A549 (cell line): ENCODE results near the gene OCA2. TPM values are rescaled to one million over a fixed set of nuclear protein-coding genes. Genes with fewer than 3 reads are reported as not detected.

Experiments used
- ATAC-seq, 2 experiments: fragments of 200-7000 bp in 1 of 2; fragments of >200 bp in 1 of 2; cut with Nextera tagmentation in 1 of 2; cut with Tn5 transposase in 1 of 2; 3 replicates each; pipeline versions ENCODE4 v1.8.0 to v1.9.1; 2018 to 2020; ENCODE audit warnings: mild to moderate bottlenecking in 1 of 2, moderate library complexity in 1 of 2
- CTCF ChIA-PET: fragments of 300-600 bp; sonication (Branson Sonifier 250); formaldehyde crosslinking; extraction: SDS; loops from one replicate; lab custom pipeline; 2021; ENCODE audit warnings: antibody characterized with exemption, inconsistent platforms; lab: Yijun Ruan, JAX
- POLR2A ChIA-PET: fragments of 350-600 bp; formaldehyde crosslinking; extraction: SDS; loops from one replicate; lab custom pipeline; 2021; ENCODE audit warnings: antibody characterized with exemption, inconsistent platforms; lab: Yijun Ruan, JAX
- DNase-seq, 2 experiments: peaks; one replicate each; pipeline versions ENCODE4 v3.0.0 to v3.0.0-alpha.2; 2011 to 2016; ENCODE audit warnings: low read depth in 1 of 2, low spot score in 1 of 2
- FAIRE-seq: peaks from 2 replicates; lab custom pipeline; 2011; peaks lifted over from hg19 to GRCh38; lab: Jason Lieb, UNC
- H3K27ac ChIP-seq, 2 experiments: fragments of >200 bp; sonication (Bioruptor Twin); formaldehyde crosslinking; 3 replicates each; pipeline ENCODE4 v1.5.1; 2016 to 2017
- H3K4me1 ChIP-seq: fragments of >200 bp; sonication (Bioruptor Twin); formaldehyde crosslinking; 3 replicates; pipeline ENCODE4 v1.6.1; 2016
- H3K4me2 ChIP-seq: fragments of >200 bp; sonication (Bioruptor Twin); formaldehyde crosslinking; 3 replicates; pipeline ENCODE4 v1.6.1; 2016
- H3K4me3 ChIP-seq: fragments of >200 bp; sonication (Bioruptor Twin); formaldehyde crosslinking; 3 replicates; pipeline ENCODE4 v1.5.1; 2016
- H3K9me3 ChIP-seq: fragments of >200 bp; sonication (Bioruptor Twin); formaldehyde crosslinking; 3 replicates; pipeline ENCODE4 v1.6.1; 2016
- CBX8 ChIP-seq: fragments of 200-600 bp; sonication (generic); IDR thresholded peaks from 2 replicates; pipeline ENCODE4 v1.6.1; 2016
- CEBPB ChIP-seq, 2 experiments: fragments of >200 bp in 1 of 2; sonication (Bioruptor Twin) in 1 of 2; formaldehyde crosslinking in 1 of 2; IDR thresholded peaks; 2 replicates each; pipeline ENCODE4 v1.6.1; 2012 to 2016
- CHD4 ChIP-seq: fragments of 200-600 bp; sonication (generic); IDR thresholded peaks from 2 replicates; pipeline ENCODE4 v1.6.1; 2016; ENCODE audit warnings: antibody characterized with exemption, mild to moderate bottlenecking, borderline replicate concordance
- FOSB ChIP-seq: fragments of 250-450 bp; sonication (Bioruptor Pico); IDR thresholded peaks from 2 replicates; pipeline ENCODE4 v1.5.0; 2020; ENCODE audit warnings: mild to moderate bottlenecking, moderate library complexity
- GATA3 ChIP-seq: IDR thresholded peaks from 2 replicates; pipeline ENCODE4 v1.6.1; 2012; ENCODE audit warnings: borderline replicate concordance
- HEYL ChIP-seq: fragments of 250-450 bp; sonication (Bioruptor Pico); IDR thresholded peaks from 2 replicates; pipeline ENCODE4 v1.8.0; 2021; ENCODE audit warnings: mild to moderate bottlenecking, moderate library complexity
- HOXB5 ChIP-seq: fragments of 250-450 bp; sonication (Bioruptor Pico); IDR thresholded peaks from 2 replicates; pipeline ENCODE4 v1.5.0; 2020; ENCODE audit warnings: mild to moderate bottlenecking, moderate library complexity
- MAZ ChIP-seq: fragments of 150-350 bp; IDR thresholded peaks from 2 replicates; pipeline ENCODE4 v1.6.1; 2014; ENCODE audit warnings: antibody characterized with exemption, low read depth, low read length, borderline replicate concordance
- MYC ChIP-seq: IDR thresholded peaks from 2 replicates; pipeline ENCODE4 v1.6.1; 2012; ENCODE audit warnings: mild to moderate bottlenecking, inconsistent platforms, low read length, improper control_type of control experiment, borderline replicate concordance
- POLR2A ChIP-seq: IDR thresholded peaks from 2 replicates; pipeline ENCODE4 v1.6.1; 2012; ENCODE audit warnings: mild to moderate bottlenecking, low read length
- POLR2AphosphoS2 ChIP-seq: conservative IDR thresholded peaks from 2 replicates; pipeline ENCODE4 v1.6.1; 2012; ENCODE audit warnings: low read length, improper control_type of control experiment, inconsistent platforms
- RFX5 ChIP-seq: fragments of 450-650 bp; IDR thresholded peaks from 2 replicates; pipeline ENCODE4 v1.7.1; 2014; ENCODE audit warnings: antibody characterized with exemption, mild to moderate bottlenecking, moderate library complexity
- SREBF2 ChIP-seq: fragments of 450-650 bp; IDR thresholded peaks from 2 replicates; pipeline ENCODE4 v1.6.1; 2014; ENCODE audit warnings: mild to moderate bottlenecking, moderate library complexity
- TP53 ChIP-seq: fragments of 250-450 bp; sonication (Bioruptor Pico); IDR thresholded peaks from 2 replicates; pipeline ENCODE4 v1.5.0; 2021; ENCODE audit warnings: mild to moderate bottlenecking, moderate library complexity
- WGBS: methylation state at CpG from one replicate; pipeline ENCODE4 v1.1.6; 2017; ENCODE audit errors: missing lambda C conversion rate; 5-methylcytosine and 5-hydroxymethylcytosine counted together
- polyA plus RNA-seq, 4 experiments: library from polyadenylated mRNA; depleted of rRNA in 3 of 4; stranded (reverse); fragments of >200 nt; fragmentation: RNase III in 1 of 4; extraction: RNeasy Plus Mini Kit Qiagen cat#74134 plus additional on column Dnase treatment in 1 of 4; gene quantifications; 2 replicates in 3 of 4; 3 replicates in 1 of 4; pipeline ENCODE4 v1.2.3, GENCODE V29; 2011 to 2017
- TF ChIP-seq, protein P1 (sequence below): fragments of 250-450 bp; sonication (Bioruptor Pico); IDR thresholded peaks from 2 replicates; pipeline ENCODE4 v1.5.0; 2021; ENCODE audit warnings: mild to moderate bottlenecking, moderate library complexity, borderline replicate concordance
- TF ChIP-seq, protein P2 (sequence below): fragments of 450-650 bp; IDR thresholded peaks from 2 replicates; pipeline ENCODE4 v1.6.1; 2014; ENCODE audit warnings: antibody characterized with exemption
- TF ChIP-seq, protein P3 (sequence below): fragments of 200-600 bp; sonication (generic); IDR thresholded peaks from 2 replicates; pipeline ENCODE4 v1.6.1; 2016; ENCODE audit warnings: antibody characterized with exemption, mild to moderate bottlenecking, moderate library complexity
- TF ChIP-seq, protein P4 (sequence below): fragments of 150-350 bp; IDR thresholded peaks from 2 replicates; pipeline ENCODE4 v1.6.1; 2014; ENCODE audit warnings: low read depth, mild to moderate bottlenecking, low read length
- TF ChIP-seq, protein P5 (sequence below): fragments of 250-450 bp; sonication (Bioruptor Pico); IDR thresholded peaks from 2 replicates; pipeline ENCODE4 v1.5.0; 2020; ENCODE audit warnings: low read depth, mild to moderate bottlenecking, moderate library complexity
- TF ChIP-seq, protein P6 (sequence below): IDR thresholded peaks from 2 replicates; pipeline ENCODE4 v1.6.1; 2012

The OCA2 gene
- polyA plus RNA-seq, 2 of the 4 experiments (the other 2 are of a cell fraction): 0.17 to 0.25 TPM

DNA sequence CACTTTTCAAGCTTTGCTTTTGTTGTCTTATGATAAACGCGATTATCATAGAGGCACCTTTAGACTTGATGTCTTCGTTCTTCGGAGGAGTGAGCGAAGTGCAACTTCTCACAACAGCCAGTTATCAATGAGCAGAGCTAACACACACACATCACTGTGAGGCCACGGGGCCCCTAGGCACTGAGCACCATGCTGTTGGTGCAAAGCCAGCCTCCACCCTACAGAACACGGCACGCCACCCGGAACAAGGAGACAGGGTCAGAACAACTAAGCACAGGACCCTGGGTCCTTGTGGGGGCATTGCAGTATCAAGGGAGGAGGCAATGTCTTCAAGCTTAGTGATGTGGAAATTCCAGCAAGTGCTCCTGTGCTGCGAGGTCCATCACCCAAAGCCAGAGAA, 244.5 kb downstream of the OCA2 start:
- no peak for ATAC-seq
- Histone ChIP-seq H3K4me1 (no peaks in the 10 kb centered on the region), H3K4me3 (no peak overlapping the region), H3K27ac (no peak overlapping the region), H3K9me3 (no peaks in the 10 kb centered on the region), H3K4me2 (no peak overlapping the region)
- TF ChIP-seq MAZ: no peak
- TF ChIP-seq SREBF2: no peak
- no peak for TF ChIP-seq MYC
- no peak for TF ChIP-seq POLR2A
- TF ChIP-seq CEBPB (IDR thresholded peaks at IDR 0.05): no peak
- no peak for TF ChIP-seq HEYL
- TF ChIP-seq, protein P1, sequence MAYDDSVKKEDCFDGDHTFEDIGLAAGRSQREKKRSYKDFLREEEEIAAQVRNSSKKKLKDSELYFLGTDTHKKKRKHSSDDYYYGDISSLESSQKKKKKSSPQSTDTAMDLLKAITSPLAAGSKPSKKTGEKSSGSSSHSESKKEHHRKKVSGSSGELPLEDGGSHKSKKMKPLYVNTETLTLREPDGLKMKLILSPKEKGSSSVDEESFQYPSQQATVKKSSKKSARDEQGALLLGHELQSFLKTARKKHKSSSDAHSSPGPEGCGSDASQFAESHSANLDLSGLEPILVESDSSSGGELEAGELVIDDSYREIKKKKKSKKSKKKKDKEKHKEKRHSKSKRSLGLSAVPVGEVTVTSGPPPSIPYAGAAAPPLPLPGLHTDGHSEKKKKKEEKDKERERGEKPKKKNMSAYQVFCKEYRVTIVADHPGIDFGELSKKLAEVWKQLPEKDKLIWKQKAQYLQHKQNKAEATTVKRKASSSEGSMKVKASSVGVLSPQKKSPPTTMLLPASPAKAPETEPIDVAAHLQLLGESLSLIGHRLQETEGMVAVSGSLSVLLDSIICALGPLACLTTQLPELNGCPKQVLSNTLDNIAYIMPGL: no peak
- no peak for TF ChIP-seq CHD4
- no peak for TF ChIP-seq TP53 (CRISPR knock-in tag)
- no peak for TF ChIP-seq GATA3
- no peak for TF ChIP-seq POLR2AphosphoS2
- TF ChIP-seq RFX5: no peak
- TF ChIP-seq FOSB (CRISPR knock-in tag): no peak
- FAIRE-seq: no peak
- ChIA-PET POLR2A (no interaction called here), CTCF (interaction anchor here (1.2 to 2.5 kb wide), 3 partner anchors 12 to 204 kb away, joined by 3 to 7 read pairs (median 3); no protein-coding TSS in a partner anchor)
- no peak for DNase-seq
- WGBS: 43% methylated on average over 10 of the region's 10 CpGs

DNA sequence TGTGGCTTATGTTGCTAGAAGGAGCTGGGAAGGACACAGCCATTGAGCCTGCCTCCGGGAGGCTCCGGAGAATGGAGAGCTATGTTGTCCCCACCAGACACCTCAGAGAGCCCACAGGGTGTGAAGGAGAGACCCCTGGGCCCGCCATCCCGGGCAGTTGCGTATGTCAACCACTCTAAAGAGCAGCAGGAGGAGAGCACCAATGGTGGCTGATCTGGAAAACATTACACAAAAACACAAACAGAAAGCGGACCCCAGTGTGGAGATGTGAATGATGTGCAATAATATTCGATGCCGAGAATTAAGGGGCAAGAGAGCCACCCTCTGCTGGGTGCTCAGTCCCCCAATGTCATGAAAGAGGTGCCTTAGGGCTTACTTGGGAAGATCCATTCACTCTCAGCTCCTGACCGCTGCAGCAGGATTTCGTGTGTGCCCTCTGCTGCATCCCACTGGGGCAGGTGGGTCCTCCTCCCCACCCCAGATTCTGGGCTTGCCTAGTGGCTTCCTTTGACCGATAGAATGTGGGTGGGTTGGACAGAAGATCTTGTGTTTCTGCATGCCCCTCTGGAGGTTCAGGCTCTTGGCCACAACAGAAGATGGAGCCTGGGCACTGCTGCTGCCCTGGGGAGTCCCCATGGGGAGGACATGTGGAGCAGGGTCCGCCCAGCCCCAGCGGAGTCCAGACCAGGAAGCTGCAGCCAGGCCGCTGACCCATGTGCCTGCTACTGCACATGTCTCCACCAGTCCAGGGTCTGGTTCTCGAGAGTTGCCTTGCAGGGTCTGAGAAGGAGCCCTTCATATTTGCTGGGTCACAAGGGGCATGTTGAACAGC, 245.3 kb downstream of the OCA2 start:
- Histone ChIP-seq H3K4me1 (no peaks in the 10 kb centered on the region), H3K4me3 (no peak overlapping the region), H3K4me2 (no peak overlapping the region), H3K9me3 (peaks cover 3% of the 10 kb centered on the region; the same call in 1 of the 3 replicates), H3K27ac (no peak overlapping the region)
- POLR2A ChIA-PET: no interaction called here
- DNase-seq: no peak
- CTCF ChIA-PET: interaction anchor here (1.2 kb wide), 1 partner anchor 203 kb away, joined by 3 read pairs; no protein-coding TSS in a partner anchor
- 38% methylated on average over 15 of the region's 15 CpGs for WGBS
- TF ChIP-seq, protein P2, sequence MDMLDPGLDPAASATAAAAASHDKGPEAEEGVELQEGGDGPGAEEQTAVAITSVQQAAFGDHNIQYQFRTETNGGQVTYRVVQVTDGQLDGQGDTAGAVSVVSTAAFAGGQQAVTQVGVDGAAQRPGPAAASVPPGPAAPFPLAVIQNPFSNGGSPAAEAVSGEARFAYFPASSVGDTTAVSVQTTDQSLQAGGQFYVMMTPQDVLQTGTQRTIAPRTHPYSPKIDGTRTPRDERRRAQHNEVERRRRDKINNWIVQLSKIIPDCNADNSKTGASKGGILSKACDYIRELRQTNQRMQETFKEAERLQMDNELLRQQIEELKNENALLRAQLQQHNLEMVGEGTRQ: no peak
- TF ChIP-seq HOXB5 (CRISPR knock-in tag) (no peak), SREBF2 (no peak), CBX8 (no peak), MYC (no peak)
- TF ChIP-seq, protein P3, sequence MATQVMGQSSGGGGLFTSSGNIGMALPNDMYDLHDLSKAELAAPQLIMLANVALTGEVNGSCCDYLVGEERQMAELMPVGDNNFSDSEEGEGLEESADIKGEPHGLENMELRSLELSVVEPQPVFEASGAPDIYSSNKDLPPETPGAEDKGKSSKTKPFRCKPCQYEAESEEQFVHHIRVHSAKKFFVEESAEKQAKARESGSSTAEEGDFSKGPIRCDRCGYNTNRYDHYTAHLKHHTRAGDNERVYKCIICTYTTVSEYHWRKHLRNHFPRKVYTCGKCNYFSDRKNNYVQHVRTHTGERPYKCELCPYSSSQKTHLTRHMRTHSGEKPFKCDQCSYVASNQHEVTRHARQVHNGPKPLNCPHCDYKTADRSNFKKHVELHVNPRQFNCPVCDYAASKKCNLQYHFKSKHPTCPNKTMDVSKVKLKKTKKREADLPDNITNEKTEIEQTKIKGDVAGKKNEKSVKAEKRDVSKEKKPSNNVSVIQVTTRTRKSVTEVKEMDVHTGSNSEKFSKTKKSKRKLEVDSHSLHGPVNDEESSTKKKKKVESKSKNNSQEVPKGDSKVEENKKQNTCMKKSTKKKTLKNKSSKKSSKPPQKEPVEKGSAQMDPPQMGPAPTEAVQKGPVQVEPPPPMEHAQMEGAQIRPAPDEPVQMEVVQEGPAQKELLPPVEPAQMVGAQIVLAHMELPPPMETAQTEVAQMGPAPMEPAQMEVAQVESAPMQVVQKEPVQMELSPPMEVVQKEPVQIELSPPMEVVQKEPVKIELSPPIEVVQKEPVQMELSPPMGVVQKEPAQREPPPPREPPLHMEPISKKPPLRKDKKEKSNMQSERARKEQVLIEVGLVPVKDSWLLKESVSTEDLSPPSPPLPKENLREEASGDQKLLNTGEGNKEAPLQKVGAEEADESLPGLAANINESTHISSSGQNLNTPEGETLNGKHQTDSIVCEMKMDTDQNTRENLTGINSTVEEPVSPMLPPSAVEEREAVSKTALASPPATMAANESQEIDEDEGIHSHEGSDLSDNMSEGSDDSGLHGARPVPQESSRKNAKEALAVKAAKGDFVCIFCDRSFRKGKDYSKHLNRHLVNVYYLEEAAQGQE: no peak
- TF ChIP-seq, protein P4, sequence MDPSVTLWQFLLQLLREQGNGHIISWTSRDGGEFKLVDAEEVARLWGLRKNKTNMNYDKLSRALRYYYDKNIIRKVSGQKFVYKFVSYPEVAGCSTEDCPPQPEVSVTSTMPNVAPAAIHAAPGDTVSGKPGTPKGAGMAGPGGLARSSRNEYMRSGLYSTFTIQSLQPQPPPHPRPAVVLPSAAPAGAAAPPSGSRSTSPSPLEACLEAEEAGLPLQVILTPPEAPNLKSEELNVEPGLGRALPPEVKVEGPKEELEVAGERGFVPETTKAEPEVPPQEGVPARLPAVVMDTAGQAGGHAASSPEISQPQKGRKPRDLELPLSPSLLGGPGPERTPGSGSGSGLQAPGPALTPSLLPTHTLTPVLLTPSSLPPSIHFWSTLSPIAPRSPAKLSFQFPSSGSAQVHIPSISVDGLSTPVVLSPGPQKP: no peak
- TF ChIP-seq, protein P5, sequence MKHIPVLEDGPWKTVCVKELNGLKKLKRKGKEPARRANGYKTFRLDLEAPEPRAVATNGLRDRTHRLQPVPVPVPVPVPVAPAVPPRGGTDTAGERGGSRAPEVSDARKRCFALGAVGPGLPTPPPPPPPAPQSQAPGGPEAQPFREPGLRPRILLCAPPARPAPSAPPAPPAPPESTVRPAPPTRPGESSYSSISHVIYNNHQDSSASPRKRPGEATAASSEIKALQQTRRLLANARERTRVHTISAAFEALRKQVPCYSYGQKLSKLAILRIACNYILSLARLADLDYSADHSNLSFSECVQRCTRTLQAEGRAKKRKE (CRISPR knock-in tag): no peak
- TF ChIP-seq, protein P6, sequence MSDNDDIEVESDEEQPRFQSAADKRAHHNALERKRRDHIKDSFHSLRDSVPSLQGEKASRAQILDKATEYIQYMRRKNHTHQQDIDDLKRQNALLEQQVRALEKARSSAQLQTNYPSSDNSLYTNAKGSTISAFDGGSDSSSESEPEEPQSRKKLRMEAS: no peak
- ATAC-seq: no peak
- FAIRE-seq: no peak
